Spleen (tissue), 7 donors: Measurements from ENCODE around the gene ATAD1.

Source experiments
- POLR2A ChIP-seq, 3 donors: fragments of 450-650 bp; IDR thresholded peaks; one replicate each; pipeline ENCODE4 v1.5.1; 2017; ENCODE audit warnings: antibody characterized with exemption in 3 of 3, mild to moderate bottlenecking in 1 of 3
- POLR2AphosphoS5 ChIP-seq, 3 donors: sonication (generic); formaldehyde crosslinking; IDR thresholded peaks; one replicate each; pipeline ENCODE4 v1.5.1; 2017; ENCODE audit warnings: antibody characterized with exemption in 3 of 3
- TF ChIP-seq, protein P1 (sequence below), 11 experiments: fragments of 200-600 bp in 7 of 11; fragments of 450-650 bp in 4 of 11; sonication (generic) in 4 of 11; IDR thresholded peaks in 8 of 11; conservative IDR thresholded peaks in 3 of 11; 1 replicate in 7 of 11; 2 replicates in 4 of 11; pipeline versions ENCODE4 v1.4.0 to v1.8.0; 2016 to 2021; ENCODE audit warnings: antibody characterized with exemption in 11 of 11, inconsistent platforms in 4 of 11, mild to moderate bottlenecking in 1 of 11
- donor health status: DM: no; HTN: no; CAD: no; lungs with moderate emphysema.
- donor health status: DM: no; HTN: no; CAD: no.
- donor health status: DM: no; HTN: no; CAD: no.

DNA sequence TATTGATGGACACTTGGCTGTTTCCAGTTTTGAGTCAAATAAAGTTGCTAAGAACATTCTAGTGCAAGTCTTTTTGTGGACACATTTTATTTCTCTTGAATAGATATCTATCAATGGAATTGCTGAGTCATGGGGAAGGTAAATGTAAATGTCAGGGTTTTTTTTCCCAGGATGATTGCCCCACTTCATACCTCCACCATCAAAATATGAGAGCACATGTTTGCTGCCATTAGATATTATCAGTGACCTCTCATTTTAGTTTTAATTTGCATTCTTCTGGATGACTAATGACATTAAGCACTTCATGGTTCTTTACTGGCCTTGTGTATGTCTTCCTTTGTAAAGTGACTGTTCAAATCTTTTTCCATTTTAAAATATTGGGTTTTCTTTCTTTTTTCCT, 112.7 kb downstream of the ATAD1 start:
- TF ChIP-seq, protein P1, sequence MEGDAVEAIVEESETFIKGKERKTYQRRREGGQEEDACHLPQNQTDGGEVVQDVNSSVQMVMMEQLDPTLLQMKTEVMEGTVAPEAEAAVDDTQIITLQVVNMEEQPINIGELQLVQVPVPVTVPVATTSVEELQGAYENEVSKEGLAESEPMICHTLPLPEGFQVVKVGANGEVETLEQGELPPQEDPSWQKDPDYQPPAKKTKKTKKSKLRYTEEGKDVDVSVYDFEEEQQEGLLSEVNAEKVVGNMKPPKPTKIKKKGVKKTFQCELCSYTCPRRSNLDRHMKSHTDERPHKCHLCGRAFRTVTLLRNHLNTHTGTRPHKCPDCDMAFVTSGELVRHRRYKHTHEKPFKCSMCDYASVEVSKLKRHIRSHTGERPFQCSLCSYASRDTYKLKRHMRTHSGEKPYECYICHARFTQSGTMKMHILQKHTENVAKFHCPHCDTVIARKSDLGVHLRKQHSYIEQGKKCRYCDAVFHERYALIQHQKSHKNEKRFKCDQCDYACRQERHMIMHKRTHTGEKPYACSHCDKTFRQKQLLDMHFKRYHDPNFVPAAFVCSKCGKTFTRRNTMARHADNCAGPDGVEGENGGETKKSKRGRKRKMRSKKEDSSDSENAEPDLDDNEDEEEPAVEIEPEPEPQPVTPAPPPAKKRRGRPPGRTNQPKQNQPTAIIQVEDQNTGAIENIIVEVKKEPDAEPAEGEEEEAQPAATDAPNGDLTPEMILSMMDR (IDR thresholded peaks at IDR 0.05 in 8 of 11, conservative IDR thresholded peaks at IDR 0.05 in 3 of 11), result no peak
- TF ChIP-seq POLR2AphosphoS5 (IDR thresholded peaks at IDR 0.05) (no peak), POLR2A (IDR thresholded peaks at IDR 0.05) (no peak)
